ENCODE data around the gene MTFR1L.

DNA sequence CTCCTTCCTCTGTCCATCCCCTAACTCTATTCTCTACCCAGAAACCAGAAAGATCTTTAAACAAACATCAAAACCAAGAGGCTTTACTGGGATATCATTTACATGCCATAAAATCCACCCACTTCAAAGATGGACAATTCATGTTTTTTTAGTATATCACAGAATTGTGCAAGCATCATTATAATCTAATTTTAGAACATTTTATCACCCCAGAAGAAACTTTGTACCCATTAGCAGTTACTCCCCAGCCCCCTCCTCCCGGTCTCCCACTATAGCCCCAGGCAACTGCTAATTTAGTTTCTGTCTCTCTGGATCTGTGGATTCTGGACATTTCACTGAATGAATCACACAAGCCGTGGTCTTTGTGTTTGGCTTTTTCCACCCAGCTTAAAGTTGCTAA is 24.5 kb upstream of the MTFR1L start:
- TF ChIP-seq GATA2 (IDR thresholded peaks at IDR 0.05; ENCODE audit: low read depth, low read length): no peak
- no peak for TF ChIP-seq GATA3 (IDR thresholded peaks at IDR 0.05; ENCODE audit: low read depth, low read length)

Measured in SH-SY5Y (cell line).